HCT116 (cell line): ENCODE results near the gene RAD17.

Experiments used
- ATF3 ChIP-seq: IDR thresholded peaks from 2 replicates; pipeline ENCODE4 v1.6.1; 2012
- CTCF ChIP-seq, 3 experiments: fragments of 200-600 bp in 1 of 3; sonication (generic) in 1 of 3; IDR thresholded peaks in 2 of 3; conservative IDR thresholded peaks in 1 of 3; 2 replicates each; pipeline ENCODE4 v1.5.1; 2012 to 2017; ENCODE audit warnings: low read depth in 2 of 3, low read length in 2 of 3, antibody characterized with exemption in 1 of 3, borderline replicate concordance in 1 of 3, control low read depth in 1 of 3, mild to moderate bottlenecking in 1 of 3, mixed read lengths in 1 of 3, mixed run types in 1 of 3, moderate library complexity in 1 of 3; ENCODE audit not compliant: insufficient read depth in 1 of 3
- EZH2 ChIP-seq: fragments of 200-600 bp; sonication (generic); IDR thresholded peaks from 2 replicates; pipeline ENCODE4 v1.6.1; 2017; ENCODE audit warnings: antibody characterized with exemption, mixed run types
- POLR2A ChIP-seq: IDR thresholded peaks from 2 replicates; pipeline ENCODE4 v1.7.0; 2011; ENCODE audit warnings: borderline replicate concordance; ENCODE audit not compliant: insufficient read depth, insufficient read length; ENCODE audit errors: extremely low read depth
- POLR2AphosphoS5 ChIP-seq: IDR thresholded peaks from 2 replicates; pipeline ENCODE4 v1.6.1; 2011; ENCODE audit warnings: mild to moderate bottlenecking, low read depth, low read length, moderate library complexity
- SIN3A ChIP-seq: IDR thresholded peaks from 2 replicates; pipeline ENCODE4 v1.6.1; 2012; ENCODE audit warnings: low read depth
- TF ChIP-seq, protein P1 (sequence below): IDR thresholded peaks from 2 replicates; pipeline ENCODE4 v1.6.1; 2012

DNA sequence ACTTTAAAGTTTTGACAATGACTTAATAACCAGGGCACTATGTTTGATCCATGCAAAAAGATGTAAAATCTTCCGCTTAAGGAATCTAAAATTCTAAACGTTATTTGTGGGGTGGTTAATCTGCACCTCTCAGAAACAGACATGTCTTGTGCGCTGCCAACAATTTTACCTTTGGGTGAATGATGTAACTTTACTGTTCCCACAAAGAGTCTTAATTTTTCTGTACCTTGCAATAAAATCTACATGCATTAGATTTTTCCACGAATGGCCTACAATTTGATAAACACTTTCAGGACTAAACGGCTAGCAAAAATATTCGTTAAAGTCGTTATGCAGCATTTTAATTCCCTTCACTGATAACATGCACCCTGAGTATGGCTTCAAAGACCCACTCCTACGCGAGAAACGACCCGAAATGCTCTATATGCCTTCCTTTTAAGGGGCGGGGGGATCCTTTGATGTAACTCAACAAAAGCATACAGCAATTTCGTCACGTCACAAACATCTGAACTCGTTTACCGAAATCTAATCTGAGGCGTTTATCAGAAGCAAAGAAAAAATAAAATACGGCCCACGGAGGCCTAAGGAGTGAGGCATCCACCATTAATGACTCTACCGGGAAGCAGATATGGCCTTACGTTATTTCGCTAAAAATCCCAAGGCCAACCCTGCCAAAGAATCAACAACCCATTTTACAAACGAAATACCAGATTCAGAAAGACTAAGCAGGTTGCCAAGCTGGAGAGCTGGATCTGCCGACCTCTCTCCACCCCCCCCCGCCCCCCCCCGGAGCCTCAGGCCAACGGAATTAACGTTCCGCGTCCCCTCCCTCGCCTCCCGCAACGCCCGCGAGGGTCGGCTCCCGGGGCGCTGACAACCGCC, 919 bp upstream of the RAD17 start:
- TF ChIP-seq SIN3A (no peak), CTCF (IDR thresholded peaks at IDR 0.05 in 2 of 3, conservative IDR thresholded peaks at IDR 0.05 in 1 of 3; ENCODE audit: borderline replicate concordance in 1 of 3, insufficient read depth in 1 of 3, low read depth in 2 of 3, low read length in 2 of 3) (no peak), ATF3 (no peak), POLR2AphosphoS5 (no peak), POLR2A (no peak), EZH2 (no peak)
- TF ChIP-seq, protein P1, sequence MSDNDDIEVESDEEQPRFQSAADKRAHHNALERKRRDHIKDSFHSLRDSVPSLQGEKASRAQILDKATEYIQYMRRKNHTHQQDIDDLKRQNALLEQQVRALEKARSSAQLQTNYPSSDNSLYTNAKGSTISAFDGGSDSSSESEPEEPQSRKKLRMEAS: no peak
